ENCODE data around the gene ENKD1.
"Not testable (repeated sequence)": the region's sequence is repeated elsewhere in the genome, so short reads cannot be mapped to it uniquely, and the experiment has no call there.

The ENKD1 gene, protein sequence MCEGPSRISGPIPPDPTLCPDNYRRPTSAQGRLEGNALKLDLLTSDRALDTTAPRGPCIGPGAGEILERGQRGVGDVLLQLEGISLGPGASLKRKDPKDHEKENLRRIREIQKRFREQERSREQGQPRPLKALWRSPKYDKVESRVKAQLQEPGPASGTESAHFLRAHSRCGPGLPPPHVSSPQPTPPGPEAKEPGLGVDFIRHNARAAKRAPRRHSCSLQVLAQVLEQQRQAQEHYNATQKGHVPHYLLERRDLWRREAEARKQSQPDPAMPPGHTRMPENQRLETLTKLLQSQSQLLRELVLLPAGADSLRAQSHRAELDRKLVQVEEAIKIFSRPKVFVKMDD

DNA sequence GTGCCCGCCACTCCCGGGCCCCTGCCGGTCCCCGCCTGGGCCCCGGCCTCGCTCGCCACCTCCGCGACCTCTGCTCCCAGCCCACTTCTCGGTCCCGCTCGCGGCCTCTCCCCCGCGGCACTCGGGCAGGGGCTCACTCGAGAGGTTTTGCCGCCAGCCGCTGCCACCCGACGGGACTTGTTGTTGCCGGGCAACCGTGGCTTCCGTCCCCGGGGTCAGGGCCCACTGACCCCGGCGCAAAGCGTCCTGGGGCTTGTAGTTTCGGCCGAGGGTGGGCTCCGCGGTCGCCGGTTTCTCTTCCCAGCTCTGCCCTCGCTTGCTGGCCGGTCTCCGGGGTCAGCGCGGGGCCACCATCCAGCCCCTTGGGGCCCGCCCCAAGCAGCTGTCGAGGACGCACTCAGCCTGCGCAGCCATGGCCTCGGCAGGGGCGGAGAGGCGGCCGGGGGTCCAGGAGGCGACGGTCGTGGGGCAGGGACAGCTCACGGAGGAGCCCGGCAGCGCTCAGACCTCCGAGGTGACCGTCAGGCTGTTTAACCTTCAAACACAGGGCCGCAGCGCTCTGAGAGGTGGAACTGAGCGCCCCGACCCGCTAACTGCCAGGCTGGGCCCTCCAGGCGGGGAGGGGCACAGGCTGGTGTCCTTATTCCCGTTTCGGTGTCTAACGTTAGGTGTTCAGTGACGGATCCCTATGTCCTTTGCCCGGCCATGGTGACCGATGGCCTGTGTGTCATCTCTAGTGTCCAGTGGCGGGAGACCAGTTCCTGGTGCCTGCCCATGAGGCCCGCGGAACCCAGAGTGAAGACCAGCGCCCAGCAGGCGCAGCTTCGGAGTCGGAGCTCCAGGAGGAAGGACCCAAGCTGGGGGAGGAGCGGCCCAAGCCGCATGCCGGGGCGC, at the start of gene ENKD1, which contains the start of gene C16orf86:
Gene ENKD1, minus strand, starts transcription at position 192 of the 894 bp plus-strand sequence. CDS start 308 bp downstream, outside the sequence.
Gene C16orf86, plus strand, starts transcription at position 256 of the 894 bp plus-strand sequence. Its CDS starts 157 bp downstream, at position 413.
- DNase-seq (ENCODE audit: low read depth), result peak; percentile 75

DNA sequence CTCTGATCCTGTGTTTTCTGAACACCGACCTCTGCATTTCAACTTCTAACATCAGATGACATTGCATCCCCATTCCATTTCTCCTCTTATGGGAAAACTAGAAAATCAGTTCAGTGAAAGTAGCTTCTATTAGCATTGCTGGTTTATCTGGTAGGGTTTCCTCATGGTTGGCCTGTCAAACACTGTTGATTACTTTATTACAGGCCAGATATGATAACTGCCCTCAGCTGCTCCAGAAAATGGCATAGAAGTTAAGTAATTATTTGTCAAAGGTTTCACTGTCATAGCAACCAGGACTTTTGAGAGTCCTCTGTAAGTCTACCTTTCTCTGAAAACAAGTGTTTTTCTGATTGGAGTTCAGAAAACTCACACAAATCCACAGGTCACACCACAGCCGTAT, 49.5 kb upstream of the ENKD1 start:
- no peak for DNase-seq (ENCODE audit: low read depth)

DNA sequence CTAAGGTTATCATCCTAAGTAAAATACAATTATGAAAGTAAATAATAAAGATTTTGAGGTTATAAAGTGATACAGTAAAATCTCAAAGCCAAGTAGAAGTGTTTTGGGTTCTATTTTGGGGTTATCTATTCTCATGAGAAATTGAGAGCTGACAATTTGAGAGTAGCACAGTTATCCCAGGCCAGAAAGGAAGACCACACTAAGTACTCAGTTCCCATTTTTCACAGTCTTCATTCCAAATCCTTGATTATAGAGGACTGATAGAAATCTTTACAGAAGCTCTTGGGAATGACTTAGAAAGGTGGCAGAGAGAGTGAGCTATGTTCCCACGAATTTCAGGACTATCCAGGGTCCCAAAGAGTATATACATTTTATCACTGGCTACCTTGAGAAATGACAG, 48.0 kb upstream of the ENKD1 start:
- no peak for DNase-seq (ENCODE audit: low read depth)

DNA sequence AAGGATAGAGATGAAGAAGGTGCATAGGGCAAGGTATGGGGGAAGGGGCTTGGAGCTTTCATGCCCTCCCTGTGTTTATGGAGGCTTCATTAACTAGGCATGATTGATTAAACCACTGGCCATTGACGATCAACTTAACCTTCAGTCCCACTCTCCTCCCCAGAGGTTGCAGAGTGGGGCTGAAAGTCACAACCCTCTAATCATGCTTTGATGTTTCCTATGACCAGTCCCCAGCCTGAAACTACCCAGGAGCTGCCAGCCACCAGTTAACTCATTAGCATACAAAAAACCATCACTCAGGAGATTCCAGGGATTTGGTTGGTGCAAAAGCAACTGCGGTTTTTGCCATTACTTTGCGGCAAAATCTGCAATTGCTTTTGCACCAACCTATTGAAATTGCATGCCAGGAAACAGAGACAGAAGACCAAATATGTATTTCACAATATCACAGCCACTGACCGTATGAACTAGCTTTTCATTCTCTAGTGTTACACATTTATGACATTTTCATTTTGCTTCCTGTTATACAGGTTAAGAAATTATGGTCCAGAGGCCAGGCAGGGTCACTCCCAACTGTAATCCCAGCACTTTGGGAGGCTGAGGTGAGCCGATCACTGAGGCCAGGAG, 47.2 kb upstream of the ENKD1 start:
- DNase-seq (ENCODE audit: low read depth), result no peak

DNA sequence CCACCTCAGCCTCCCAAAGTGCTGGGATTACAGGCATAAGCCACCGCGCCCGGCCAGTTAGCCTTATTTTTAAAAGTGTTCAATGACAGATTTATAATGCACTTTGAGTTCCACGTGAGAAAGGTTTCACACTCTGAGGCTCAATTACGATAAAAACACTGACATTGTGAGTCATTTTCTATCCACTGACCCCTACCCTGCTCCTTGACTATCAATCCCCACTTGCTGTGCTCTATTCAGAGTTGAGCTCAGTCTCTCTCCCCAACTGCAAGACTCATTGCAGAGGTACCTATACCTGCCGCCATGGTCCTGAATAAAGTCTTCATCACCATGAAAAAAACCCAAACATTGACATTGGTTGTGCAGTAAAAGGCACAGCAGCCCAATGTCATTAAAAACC, 44.1 kb upstream of the ENKD1 start:
- no peak for DNase-seq (ENCODE audit: low read depth)

DNA sequence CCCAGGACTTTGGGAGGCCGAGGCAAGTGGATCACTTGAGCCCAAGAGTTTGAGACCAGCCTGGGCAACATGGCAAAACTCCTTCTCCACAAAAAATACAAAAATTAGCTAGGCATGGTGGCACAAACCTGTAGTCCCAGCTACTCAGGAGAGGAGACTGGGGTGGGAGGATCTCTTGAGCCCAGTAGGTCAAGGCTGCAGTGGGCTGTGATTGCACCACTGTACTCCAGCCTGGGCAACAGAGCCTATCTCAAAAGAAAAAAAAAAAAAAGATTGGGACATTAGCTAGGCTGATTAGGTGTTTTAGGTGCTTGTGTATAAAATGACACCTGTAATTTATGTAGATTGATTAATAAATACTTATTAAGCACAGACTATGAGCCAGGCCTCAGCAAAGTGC, 42.5 kb upstream of the ENKD1 start:
- DNase-seq (ENCODE audit: low read depth), result no peak

DNA sequence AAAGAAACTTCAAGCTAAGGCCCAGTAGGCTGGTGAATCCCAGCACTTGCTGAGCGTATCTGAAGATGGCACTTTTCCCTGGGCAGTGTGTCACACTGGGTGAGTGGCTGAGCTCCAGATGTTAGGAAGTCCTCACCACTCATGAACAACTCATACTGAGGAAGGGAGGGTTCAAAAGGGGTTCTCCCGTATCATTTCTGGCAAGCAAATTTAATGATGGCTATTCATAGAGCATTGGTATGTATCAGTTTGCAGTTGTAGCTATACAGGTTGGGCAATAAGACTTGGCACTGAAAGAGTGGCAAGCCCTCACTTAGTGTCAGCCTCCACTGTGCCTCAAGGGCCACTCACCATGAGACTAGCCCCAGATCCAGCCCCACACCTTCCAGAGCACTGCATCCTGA, 41.8 kb upstream of the ENKD1 start:
- no peak for DNase-seq (ENCODE audit: low read depth)

DNA sequence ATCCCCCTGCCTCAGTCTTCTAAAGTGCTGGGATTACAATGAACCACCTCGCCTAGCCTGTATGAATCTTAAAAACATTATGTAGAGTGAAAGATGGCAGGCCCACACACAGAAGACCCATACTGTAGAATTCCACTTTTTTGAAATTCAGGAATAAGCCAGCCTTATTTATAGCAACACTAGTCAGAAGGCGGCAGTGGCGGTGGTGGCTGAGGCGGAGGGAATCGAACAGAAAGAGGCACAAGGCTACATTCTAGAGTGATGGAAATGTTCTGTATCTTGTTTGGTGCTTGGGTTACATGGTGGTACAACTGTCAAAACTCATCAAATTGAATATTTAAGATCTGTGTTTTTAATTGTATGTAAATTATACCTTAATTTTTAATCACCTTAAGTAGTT, 41.2 kb upstream of the ENKD1 start:
- no peak for DNase-seq (ENCODE audit: low read depth)

DNA sequence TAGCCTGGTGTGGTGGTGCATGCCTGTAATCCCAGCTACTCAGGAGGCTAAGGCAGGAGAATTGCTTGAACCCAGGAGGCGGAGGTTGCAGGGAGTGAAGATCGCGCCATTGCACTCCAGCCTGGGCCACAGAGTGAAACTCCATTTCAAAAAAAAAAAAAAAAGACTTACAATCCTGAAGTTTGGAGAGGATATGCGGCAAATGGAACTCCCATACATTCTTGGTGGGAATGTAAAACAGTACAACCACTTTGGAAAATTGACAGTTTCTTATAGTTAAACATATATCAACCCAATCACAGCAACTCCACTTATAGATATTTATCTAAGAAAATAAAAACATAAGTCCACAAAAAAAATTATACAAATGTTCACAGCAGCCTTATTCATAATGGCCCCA, 40.7 kb upstream of the ENKD1 start:
- DNase-seq (ENCODE audit: low read depth), result no peak

DNA sequence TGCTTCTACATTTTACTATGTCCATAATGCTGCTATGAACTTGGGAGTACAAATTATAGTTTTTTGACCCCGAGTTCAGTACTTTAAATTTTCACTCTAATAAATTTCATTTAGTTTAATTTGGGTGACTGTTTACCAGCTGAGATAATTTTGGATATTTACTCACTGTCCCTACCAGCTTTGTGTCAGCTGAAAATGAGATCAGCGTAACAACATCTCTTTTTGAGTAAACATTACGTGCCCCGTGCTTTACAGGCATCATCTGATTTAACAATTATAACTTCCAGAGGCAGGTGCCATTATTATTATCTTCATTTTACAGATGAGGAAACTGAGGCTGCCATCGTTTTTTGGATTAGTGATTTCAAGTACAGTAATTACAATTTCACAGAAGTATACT, 37.6 kb upstream of the ENKD1 start:
- DNase-seq (ENCODE audit: low read depth), result no peak

DNA sequence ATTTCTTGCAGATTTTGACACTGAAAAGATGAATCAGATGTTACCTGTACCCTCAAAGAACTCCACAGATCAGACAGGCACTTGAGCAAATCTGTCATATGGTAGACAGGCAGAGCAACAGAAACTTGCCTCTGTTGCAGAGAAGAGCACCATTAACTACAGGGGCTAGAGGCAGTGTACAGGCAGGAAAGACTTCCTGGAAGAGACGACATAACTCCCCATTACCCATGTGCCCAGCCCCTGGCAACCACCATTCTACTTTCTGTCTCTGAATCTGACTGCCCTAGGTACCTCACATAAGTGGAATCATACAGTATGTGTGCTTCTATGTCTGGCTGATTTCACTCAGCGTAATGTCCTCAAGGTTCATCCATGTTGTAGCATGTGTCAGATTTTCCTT, 37.1 kb upstream of the ENKD1 start:
- no peak for DNase-seq (ENCODE audit: low read depth)

DNA sequence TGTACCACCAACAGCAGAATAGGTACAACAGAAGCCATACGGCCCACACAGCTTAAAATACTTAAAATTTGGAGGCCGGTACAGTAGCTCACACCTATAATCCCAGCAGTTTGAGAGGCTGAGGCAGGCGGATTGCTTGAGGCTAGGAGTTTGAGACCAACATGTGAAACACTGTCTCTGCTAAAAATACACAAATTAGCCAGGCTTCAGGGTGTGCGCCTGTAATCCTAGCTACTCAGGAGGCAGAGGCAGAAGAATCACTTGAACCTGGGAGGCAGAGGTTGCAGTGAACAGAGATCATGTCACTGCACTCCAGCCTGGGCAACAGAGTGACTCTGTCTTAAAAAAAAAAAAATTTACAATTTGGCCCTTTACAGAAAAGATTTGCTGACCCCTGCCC, 35.6 kb upstream of the ENKD1 start:
- no peak for DNase-seq (ENCODE audit: low read depth)

DNA sequence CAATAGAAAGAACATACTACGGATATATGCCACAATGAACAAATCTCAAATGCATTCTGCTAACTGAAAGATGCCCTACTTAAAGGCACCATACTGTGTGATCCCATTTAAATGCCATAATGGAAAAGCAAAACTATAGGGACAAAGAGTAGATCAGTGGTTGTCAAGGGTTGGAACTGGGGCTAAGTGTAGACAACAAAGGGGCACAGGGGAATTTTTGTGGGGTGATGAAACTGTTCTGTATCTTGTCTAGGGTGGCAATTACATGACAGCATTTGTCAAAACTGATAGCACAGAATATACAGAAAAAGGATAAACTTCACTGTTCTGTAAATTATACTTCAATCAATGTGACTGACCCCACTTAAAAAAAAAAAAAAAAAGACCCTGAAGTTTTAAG, 34.9 kb upstream of the ENKD1 start:
- DNase-seq (ENCODE audit: low read depth), result no peak

DNA sequence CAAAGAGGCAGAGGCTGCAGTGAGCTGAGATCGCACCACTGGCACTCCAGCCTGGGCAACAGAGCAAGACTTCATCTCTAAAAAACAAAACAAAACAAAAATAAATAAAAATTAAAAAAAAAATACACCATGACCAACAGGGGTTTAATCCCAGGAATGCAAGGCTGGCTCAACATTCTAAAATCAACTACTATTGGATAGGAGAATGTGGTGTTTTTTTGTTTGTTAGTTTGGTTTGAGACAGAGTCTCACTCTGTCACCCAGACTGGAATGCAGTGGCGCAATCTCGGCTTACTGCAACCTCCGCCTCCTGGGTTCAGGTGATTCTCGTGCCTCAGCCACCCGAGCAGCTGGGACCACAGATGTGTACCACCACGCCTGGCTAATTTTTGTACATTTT, 32.7 kb upstream of the ENKD1 start:
- DNase-seq (ENCODE audit: low read depth), result no peak

DNA sequence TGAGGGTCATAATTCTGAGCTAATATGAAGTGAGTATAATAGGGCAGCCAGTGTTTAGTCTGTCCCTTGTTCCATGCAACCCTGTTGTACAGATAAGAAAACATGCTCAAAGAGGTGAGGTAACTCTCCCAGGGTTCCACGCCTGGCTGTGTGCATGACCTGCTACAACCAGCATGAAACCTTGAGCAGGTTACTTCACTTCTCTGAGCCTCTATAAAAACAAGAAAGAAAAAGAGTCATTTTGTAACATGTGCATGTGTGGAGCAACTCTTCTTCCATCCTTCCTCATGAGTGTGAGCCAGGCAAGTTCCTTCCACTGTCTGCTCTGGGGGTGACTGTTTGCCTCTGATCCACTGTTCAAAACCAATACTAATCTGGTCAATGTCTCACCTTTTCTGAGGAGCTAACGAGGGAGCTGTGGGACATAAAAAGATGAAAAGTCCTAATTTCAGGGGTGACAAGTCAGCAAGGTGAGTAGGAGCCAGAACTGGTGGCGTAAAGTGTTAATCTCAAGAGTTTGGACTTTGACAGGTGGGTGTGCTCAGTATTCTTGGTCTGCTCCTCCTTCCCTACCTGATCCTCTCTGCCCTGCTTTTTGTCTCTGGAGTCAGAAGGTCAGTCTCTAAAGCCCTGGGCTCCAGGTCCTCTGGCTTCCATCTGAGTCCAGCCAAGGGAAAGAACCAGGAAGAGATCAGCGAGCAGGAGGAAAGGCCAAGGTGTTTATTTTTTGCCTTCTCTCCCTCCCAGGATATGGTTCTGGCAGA, 31.1 kb upstream of the ENKD1 start:
- no peak for DNase-seq (ENCODE audit: low read depth)

DNA sequence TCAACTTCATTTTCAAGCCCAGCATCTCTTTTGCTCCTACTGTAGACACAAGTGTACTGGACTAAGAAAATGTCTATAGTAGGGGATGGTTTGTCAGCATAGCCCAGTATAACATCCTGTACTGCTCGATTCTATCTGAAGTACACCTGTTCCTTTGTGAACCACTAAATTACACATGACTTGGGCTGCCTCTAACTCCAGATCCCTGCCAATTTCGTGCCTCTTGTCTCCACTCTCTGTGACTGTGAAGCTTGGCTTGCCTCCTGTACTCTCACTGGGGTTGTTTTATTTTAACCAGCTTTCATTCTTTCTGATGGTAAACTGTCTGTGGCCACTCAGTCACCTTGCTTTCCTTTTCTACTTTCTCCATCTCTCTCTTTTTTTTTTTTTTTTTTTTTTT, 28.1 kb upstream of the ENKD1 start:
- DNase-seq (ENCODE audit: low read depth), result no peak

DNA sequence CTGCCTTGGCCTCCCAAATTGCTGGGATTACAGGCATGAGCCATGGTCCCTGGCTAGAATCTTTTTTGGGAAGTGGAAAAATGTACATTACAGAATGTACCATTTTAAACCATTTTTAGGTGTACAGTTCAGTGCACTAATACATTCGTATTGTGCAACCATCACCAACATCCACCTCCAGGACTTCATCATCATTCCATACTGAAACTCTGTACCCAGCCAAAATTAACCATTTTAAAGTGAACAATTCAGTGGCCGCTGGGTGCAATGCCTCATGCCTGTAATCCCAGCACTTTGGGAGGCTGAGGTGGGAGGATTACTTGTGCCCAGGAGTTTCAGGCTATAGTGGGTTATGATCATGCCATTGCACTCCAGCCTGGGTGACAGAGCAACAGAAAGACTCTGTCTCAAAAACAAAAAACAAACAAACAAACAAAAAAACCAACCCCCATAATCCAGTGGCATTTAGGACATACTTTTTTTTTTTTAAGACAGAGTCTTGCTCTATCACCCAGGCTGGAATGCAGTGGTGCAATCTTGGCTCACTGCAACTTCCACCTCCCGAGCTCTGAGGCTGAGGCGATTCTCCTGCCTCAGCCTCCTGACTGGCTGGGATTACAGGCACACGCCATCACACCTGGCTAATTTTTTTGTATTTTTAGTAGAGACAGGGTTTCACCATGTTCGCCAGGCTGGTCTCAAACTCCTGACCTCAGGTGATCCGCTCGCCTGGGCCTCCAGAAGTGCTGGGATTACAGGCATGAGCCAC, 27.2 kb upstream of the ENKD1 start:
- DNase-seq (ENCODE audit: low read depth), result not testable (repeated sequence)

DNA sequence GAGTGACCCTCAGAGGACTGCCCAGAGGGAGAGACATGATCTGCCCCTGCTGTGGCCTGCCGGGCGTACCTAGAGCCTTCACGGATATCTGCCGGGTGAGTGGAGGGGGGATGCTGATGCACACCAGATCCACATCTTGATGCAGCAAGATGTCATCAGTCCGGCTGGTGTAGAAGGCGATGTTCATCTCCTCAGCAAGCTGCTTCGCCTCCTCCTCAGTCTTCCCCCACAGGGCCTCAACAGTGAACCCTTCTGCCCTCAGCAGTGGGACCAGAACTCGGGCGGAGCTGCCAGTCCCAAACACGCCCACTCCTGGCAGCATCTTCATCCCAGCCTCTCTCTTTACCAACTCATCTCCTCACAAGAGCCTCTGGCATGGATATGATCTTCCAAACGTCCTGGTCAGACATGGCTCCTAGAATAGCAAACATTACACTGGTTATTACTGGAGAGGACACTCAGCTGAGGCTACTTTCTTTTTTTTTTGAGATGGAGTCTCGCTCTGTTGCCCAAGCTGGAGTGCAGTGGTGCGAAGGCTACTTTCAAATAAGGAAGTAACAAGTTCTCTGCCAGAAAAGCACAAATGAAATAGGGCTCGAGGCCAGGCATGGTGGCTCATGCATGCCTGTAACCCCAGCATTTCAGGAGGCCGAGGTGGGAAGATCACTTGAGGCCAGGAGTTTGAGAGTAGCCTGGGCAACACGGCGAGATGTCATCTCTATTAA, 19.0 kb upstream of the ENKD1 start:
- no peak for DNase-seq (ENCODE audit: low read depth)

DNA sequence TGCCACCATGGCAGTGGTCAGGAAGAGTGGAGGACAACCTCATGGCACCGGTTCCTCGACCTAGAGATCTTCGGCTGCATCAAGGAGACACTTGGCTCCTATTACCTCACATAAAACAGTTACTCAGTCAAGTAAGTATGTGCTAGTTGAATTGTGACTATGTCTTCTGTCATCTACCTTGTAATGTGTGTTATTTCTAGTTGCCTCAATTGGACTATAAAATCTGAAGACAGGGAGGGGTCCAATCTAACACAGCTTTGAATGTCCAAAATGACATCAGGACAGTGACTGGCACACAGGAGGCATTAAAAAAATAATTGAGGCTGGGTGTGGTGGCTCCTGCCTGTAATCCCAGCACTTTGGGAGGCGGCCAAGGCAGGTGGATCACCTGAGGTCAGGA, 17.2 kb upstream of the ENKD1 start:
- DNase-seq (ENCODE audit: low read depth), result no peak

Measured in activated T-helper 9 cell treated with anti-CD3 and anti-CD28 coated beads, Interleukin-2, amount 50 U/mL, for 16 hours (primary cell).